H9 (cell line): ENCODE results near the gene IFI27L1. TPM values are rescaled to one million over a fixed set of nuclear protein-coding genes. Genes with fewer than 3 reads are reported as not detected.

Source experiments
- DNase-seq: peaks from one replicate; pipeline ENCODE4 v3.0.0-alpha.2; 2017
- H2AFZ ChIP-seq: one replicate; pipeline ENCODE4 v1.6.1; 2013; ENCODE audit warnings: mild to moderate bottlenecking, low read length, control low read depth, moderate library complexity
- H2AK5ac ChIP-seq: 2 replicates; pipeline ENCODE4 v1.6.1; 2013; ENCODE audit warnings: low read length, control low read depth, mixed read lengths; ENCODE audit not compliant: insufficient read length
- H2BK120ac ChIP-seq: one replicate; pipeline ENCODE4 v1.6.1; 2013; ENCODE audit warnings: low read depth, mild to moderate bottlenecking, low read length, control low read depth, inconsistent platforms; ENCODE audit not compliant: poor library complexity, severe bottlenecking
- H2BK12ac ChIP-seq: 2 replicates; pipeline ENCODE4 v1.6.1; 2013; ENCODE audit warnings: low read length, control low read depth, mixed read lengths, low read depth; ENCODE audit not compliant: insufficient read length
- H2BK15ac ChIP-seq: 2 replicates; pipeline ENCODE4 v1.6.1; 2013; ENCODE audit warnings: low read depth, low read length, control low read depth
- H2BK20ac ChIP-seq: one replicate; pipeline ENCODE4 v1.6.1; 2013; ENCODE audit warnings: low read depth, mild to moderate bottlenecking, low read length, control low read depth, inconsistent platforms; ENCODE audit not compliant: poor library complexity, severe bottlenecking
- H2BK5ac ChIP-seq: 2 replicates; pipeline ENCODE4 v1.6.1; 2013; ENCODE audit warnings: low read length, control low read depth, mixed read lengths; ENCODE audit not compliant: insufficient read length
- H3K14ac ChIP-seq: 2 replicates; pipeline ENCODE4 v1.6.1; 2013; ENCODE audit warnings: low read length, control low read depth; ENCODE audit not compliant: insufficient read depth
- H3K18ac ChIP-seq: 2 replicates; pipeline ENCODE4 v1.6.1; 2013; ENCODE audit warnings: low read depth, mild to moderate bottlenecking, mixed read lengths, low read length, control low read depth; ENCODE audit not compliant: insufficient read length
- H3K23ac ChIP-seq: 2 replicates; pipeline ENCODE4 v1.6.1; 2013; ENCODE audit warnings: low read length, control low read depth, mixed read lengths, low read depth; ENCODE audit not compliant: insufficient read length
- H3K23me2 ChIP-seq: 2 replicates; pipeline ENCODE4 v1.6.1; 2013; ENCODE audit warnings: low read depth, mild to moderate bottlenecking, mixed read lengths, low read length, control low read depth; ENCODE audit not compliant: insufficient read length, poor library complexity, severe bottlenecking
- H3K27ac ChIP-seq: 2 replicates; pipeline ENCODE4 v1.5.1; 2013; ENCODE audit warnings: low read length, control low read depth, mixed read lengths, low read depth; ENCODE audit not compliant: insufficient read length
- H3K27me3 ChIP-seq: 2 replicates; pipeline ENCODE4 v1.6.1; 2013; ENCODE audit warnings: low read length, control low read depth, inconsistent platforms; ENCODE audit not compliant: insufficient read depth
- H3K4ac ChIP-seq: 2 replicates; pipeline ENCODE4 v1.6.1; 2013; ENCODE audit warnings: low read depth, mild to moderate bottlenecking, control low read depth, inconsistent platforms, low read length, moderate library complexity
- H3K4me1 ChIP-seq: 2 replicates; pipeline ENCODE4 v1.6.1; 2013; ENCODE audit warnings: low read length, control low read depth, inconsistent platforms; ENCODE audit not compliant: insufficient read depth
- H3K4me2 ChIP-seq: 2 replicates; pipeline ENCODE4 v1.6.1; 2013; ENCODE audit warnings: low read length, control low read depth, mixed read lengths; ENCODE audit not compliant: insufficient read length, insufficient read depth
- H3K56ac ChIP-seq: 2 replicates; pipeline ENCODE4 v1.6.1; 2013; ENCODE audit warnings: low read depth, mild to moderate bottlenecking, mixed read lengths, low read length, control low read depth; ENCODE audit not compliant: insufficient read length
- H3K79me1 ChIP-seq: 2 replicates; pipeline ENCODE4 v1.6.1; 2013; ENCODE audit warnings: low read depth, mild to moderate bottlenecking, moderate library complexity, low read length, control low read depth, inconsistent platforms; ENCODE audit not compliant: insufficient read depth, poor library complexity, severe bottlenecking
- H3K79me2 ChIP-seq: 2 replicates; pipeline ENCODE4 v1.6.1; 2013; ENCODE audit warnings: low read length, control low read depth, inconsistent platforms; ENCODE audit not compliant: insufficient read depth
- H3K9ac ChIP-seq: 2 replicates; pipeline ENCODE4 v1.6.1; 2013; ENCODE audit warnings: low read length, control low read depth, mixed read lengths; ENCODE audit not compliant: insufficient read length; ENCODE audit errors: extremely low read depth
- H3K9me3 ChIP-seq: one replicate; pipeline ENCODE4 v1.6.1; 2013; ENCODE audit warnings: low read depth, low read length, inconsistent platforms; ENCODE audit not compliant: control insufficient read depth
- H3T11ph ChIP-seq: one replicate; pipeline ENCODE4 v1.6.1; 2013; ENCODE audit warnings: mild to moderate bottlenecking, low read length, control low read depth, inconsistent platforms
- H4K20me1 ChIP-seq: one replicate; pipeline ENCODE4 v1.6.1; 2013; ENCODE audit not compliant: control insufficient read depth, insufficient read length, insufficient read depth
- H4K5ac ChIP-seq: 2 replicates; pipeline ENCODE4 v1.6.1; 2013; ENCODE audit warnings: low read depth, mild to moderate bottlenecking, mixed read lengths, low read length, control low read depth; ENCODE audit not compliant: insufficient read length
- H4K8ac ChIP-seq: replicated peaks from 2 replicates; pipeline ENCODE4 v1.6.1; 2013; ENCODE audit warnings: low read length, control low read depth, mixed read lengths, low read depth; ENCODE audit not compliant: insufficient read length
- H4K91ac ChIP-seq: 2 replicates; pipeline ENCODE4 v1.6.1; 2013; ENCODE audit warnings: low read depth, mild to moderate bottlenecking, moderate library complexity, mixed read lengths, low read length, control low read depth; ENCODE audit not compliant: insufficient read length
- H3K27ac Mint-ChIP-seq, 3 experiments: 2 replicates in 2 of 3; 3 replicates in 1 of 3; pipeline ENCODE4 v1.8.0; 2020 to 2021; ENCODE audit warnings: mixed read lengths in 3 of 3, mild to moderate bottlenecking in 1 of 3, moderate library complexity in 1 of 3
- H3K27me3 Mint-ChIP-seq: 2 replicates; pipeline ENCODE4 v1.8.0; 2021; ENCODE audit warnings: low read depth, mild to moderate bottlenecking, moderate library complexity, mixed read lengths
- H3K36me3 Mint-ChIP-seq, 3 experiments: 2 replicates in 2 of 3; 3 replicates in 1 of 3; pipeline ENCODE4 v1.8.0; 2020 to 2021; ENCODE audit warnings: low read depth in 3 of 3, mixed read lengths in 3 of 3; ENCODE audit not compliant: insufficient read depth in 1 of 3
- H3K4me1 Mint-ChIP-seq, 2 experiments: 2 replicates each; pipeline ENCODE4 v1.8.0; 2020; ENCODE audit warnings: mixed read lengths in 2 of 2
- H3K4me3 Mint-ChIP-seq, 2 experiments: 2 replicates in 1 of 2; 3 replicates in 1 of 2; pipeline ENCODE4 v1.8.0; 2020 to 2021; ENCODE audit warnings: mild to moderate bottlenecking in 2 of 2, mixed read lengths in 2 of 2, moderate library complexity in 1 of 2
- H3K9me3 Mint-ChIP-seq, 2 experiments: 2 replicates in 1 of 2; 3 replicates in 1 of 2; pipeline ENCODE4 v1.8.0; 2020; ENCODE audit warnings: mild to moderate bottlenecking in 2 of 2, mixed read lengths in 2 of 2, moderate library complexity in 1 of 2
- CTCF ChIP-seq: fragments of 200-600 bp; sonication (generic); conservative IDR thresholded peaks from 3 replicates; pipeline ENCODE4 v1.8.0; 2021; ENCODE audit warnings: antibody characterized with exemption, mild to moderate bottlenecking
- WGBS: extraction: QIAGEN DNeasy Blood & Tissue Kit; methylation state at CpG from one replicate; pipeline ENCODE4 v1.1.7; 2013; ENCODE audit warnings: missing lambda C conversion rate, low lambda C conversion rate, mixed read lengths; ENCODE audit not compliant: insufficient read length; ENCODE audit errors: extremely low coverage; 5-methylcytosine and 5-hydroxymethylcytosine counted together
- total RNA-seq: library from RNA; stranded (reverse); gene quantifications from 2 replicates; pipeline ENCODE4 v1.2.1, GENCODE V29; 2021

The IFI27L1 gene
- total RNA-seq, 1 experiment from 2014 or later, result 27.4 TPM

- no CpG with 5 or more reads among the region's 2 CpGs for WGBS
- Histone ChIP-seq H4K20me1 (no peaks in the 10 kb centered on the region), H3K79me1 (no peaks in the 10 kb centered on the region), H3K4me2 (no peak overlapping the region), H3K9ac (no peak overlapping the region), H2BK12ac (no peak overlapping the region), H2BK20ac (no peak overlapping the region), H3K18ac (no peak overlapping the region), H3K27me3 (no peaks in the 10 kb centered on the region), H3K9me3 (no peaks in the 10 kb centered on the region), H4K5ac (no peak overlapping the region), H3K79me2 (no peaks in the 10 kb centered on the region), H4K8ac (no peak overlapping the region), H2BK5ac (no peak overlapping the region), H4K91ac (no peak overlapping the region), H2AK5ac (no peak overlapping the region), H3K27ac (no peak overlapping the region), H3K4me1 (no peaks in the 10 kb centered on the region), H2BK120ac (no peak overlapping the region), H3T11ph (no peak overlapping the region), H3K56ac (no peak overlapping the region), H3K23me2 (no peaks in the 10 kb centered on the region), H2BK15ac (no peak overlapping the region), H2AFZ (no peak overlapping the region), H3K14ac (no peak overlapping the region), H3K4ac (no peak overlapping the region), H3K23ac (no peak overlapping the region)
- no peak overlapping the region for H3K4me3 Mint-ChIP-seq
- no peak overlapping the region for H3K27ac Mint-ChIP-seq
- H3K4me1 Mint-ChIP-seq, result peaks cover 0 to 5% of the 10 kb centered on the region in 2 experiments; a peak in 3 of 4 replicates
- no peak for TF ChIP-seq CTCF
- no peaks in the 10 kb centered on the region for H3K9me3 Mint-ChIP-seq
- no peak for DNase-seq
- peaks cover 0 to 5% (median 1%) of the 10 kb centered on the region in 3 experiments; a peak in 2 of 7 replicates for H3K36me3 Mint-ChIP-seq
- no peaks in the 10 kb centered on the region for H3K27me3 Mint-ChIP-seq
These were observed 12.3 kb downstream of the IFI27L1 start for GRCh38 chr14:94093418-94093817.
